HG03280 (cell line): ENCODE data around the gene ZNF438.
"Not testable (repeated sequence)": the region's sequence is repeated elsewhere in the genome, so short reads cannot be mapped to it uniquely, and the experiment has no call there.

Experiments
- ATAC-seq: cut with Tn5 transposase; IDR thresholded peaks from one replicate; pipeline ENCODE4 v1.9.1; 2021; ENCODE audit warnings: mild to moderate bottlenecking, moderate library complexity; ENCODE audit not compliant: unreplicated experiment

The ZNF438 gene

DNA sequence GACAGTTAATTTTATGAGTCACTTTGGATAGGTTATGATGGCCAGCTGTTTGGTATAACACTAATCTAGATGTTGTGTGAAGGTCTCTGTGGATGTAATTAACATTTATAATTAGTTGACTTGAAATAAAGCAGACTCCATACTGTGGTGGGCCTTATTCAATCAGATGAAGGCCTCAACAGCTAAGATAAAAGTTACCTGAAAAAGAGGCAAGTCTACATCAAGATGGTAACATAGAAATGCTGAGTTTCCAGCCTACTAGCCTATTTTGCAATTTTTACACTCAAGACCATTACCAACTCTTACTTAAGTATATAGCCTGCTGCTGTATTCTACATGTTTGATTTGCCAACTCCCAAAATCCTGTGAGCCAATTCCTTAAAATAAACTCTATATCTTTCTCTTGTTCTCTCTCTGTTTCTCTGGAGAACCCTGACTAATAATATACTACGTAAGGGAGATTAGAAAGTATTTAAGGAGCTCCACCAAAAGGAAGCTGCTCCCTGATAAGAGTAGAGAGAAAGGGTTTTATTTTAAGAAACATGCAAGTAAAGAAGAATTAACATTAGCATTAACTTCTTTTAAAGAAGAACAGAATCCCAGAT lies 42.7 kb downstream of the ZNF438 start:
- ATAC-seq: no peak

GRCh38 chr10:30987463-30987862 lies 44.2 kb downstream of the ZNF438 start:
- ATAC-seq: no peak

DNA sequence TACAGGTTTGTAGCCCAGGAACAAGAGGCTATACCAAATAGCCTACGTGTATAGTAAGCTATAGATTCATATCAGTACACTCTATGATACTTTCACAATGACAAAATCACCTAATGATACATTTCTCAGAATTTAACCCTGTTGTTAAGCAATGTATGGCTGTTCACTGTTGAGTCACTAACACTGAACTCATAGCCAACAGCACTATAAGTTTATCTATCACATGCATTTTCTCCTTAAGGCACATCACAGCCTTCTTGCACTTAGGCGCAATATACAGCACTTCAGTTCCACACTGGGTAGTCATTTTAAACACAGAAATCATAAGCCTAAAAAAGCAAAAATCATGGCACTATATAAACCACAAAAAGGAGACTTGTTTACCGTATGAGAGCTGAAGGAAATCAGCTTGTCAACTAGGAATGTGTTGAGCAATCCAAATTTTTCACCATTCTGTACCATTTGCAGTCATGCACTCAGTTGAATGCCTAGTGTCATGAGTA lies 45.6 kb downstream of the ZNF438 start:
- no peak for ATAC-seq

DNA sequence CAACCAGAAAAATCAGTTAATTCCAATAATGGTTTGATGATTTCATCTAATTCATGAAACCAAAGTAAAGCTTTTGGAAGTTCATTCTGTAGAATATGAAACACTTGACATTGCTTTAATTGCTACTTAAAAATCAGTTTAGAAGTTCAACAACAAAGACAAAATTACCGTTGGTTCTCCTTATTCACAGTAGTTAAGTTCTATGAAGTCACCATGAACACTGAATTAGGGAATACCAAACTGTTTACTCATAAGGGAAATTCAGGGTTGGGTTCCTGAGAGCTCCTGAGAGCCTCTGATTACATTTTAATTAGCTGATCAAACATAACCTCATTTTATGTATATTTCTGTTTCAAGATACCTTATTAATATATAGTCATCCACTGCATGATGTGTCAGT lies 46.2 kb downstream of the ZNF438 start:
- no peak for ATAC-seq

GRCh38 chr10:30984563-30985328 lies 46.9 kb downstream of the ZNF438 start:
- no peak for ATAC-seq

- not testable (repeated sequence) for ATAC-seq
These were observed 48.5 kb downstream of the ZNF438 start for GRCh38 chr10:30983209-30983608.

- ATAC-seq: no peak
These were observed 50.6 kb downstream of the ZNF438 start for GRCh38 chr10:30980951-30981616.

- no peak for ATAC-seq
These were observed 51.7 kb downstream of the ZNF438 start for GRCh38 chr10:30979956-30980355.

GRCh38 chr10:30978843-30979242 lies 52.8 kb downstream of the ZNF438 start:
- no peak for ATAC-seq

GRCh38 chr10:30977385-30977784 lies 54.3 kb downstream of the ZNF438 start:
- no peak for ATAC-seq

DNA sequence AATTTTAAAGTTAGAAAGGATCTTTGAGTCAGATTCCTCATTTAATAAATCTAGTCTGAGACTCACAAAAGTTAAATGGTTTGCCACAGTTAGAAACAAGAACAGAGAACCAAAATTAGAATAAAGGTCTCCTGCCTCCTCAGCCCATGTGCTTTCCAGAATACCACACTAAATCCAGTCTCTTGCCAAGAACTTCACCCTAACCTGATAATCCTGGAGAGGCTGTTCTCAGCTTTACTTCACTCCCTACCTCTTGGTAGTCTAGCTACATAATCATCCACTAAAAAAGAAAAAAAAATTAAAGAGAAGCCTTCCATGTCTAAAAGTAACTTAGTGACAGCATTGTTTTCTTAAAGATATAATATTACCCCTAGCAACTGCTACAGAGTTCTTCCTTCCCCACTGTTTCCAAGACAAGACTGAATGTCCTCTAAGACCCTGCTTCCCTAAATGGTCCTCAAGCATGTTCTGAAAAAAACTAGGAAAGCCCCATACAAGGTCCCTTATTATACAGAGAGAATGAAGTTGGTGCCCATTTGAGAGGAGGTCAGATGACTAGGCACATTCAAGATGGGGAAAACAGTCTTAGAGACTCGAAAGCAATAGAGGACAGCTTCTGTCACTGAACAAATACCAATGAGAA lies 56.8 kb downstream of the ZNF438 start:
- ATAC-seq: no peak

- no peak for ATAC-seq
These were observed 57.3 kb downstream of the ZNF438 start for GRCh38 chr10:30974355-30974754.

DNA sequence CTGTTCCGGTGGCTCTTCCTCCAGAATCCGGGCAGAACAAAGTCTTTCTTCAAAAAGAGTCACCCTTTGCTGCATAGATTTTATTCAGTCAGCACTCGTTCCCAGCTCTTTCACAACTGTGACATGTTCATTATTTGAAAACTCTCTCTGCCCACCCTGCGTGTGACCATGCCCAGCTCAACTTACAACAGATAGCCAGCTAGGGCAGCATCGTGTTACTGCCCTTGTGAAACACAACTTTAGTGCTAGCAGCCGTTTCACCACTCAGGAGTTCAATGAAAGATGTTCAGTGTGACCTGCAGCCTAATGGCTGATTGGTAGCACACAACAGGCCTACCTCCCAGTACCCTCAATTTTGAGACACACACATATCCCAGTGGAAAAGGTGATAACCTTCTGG lies 57.9 kb downstream of the ZNF438 start:
- no peak for ATAC-seq

DNA sequence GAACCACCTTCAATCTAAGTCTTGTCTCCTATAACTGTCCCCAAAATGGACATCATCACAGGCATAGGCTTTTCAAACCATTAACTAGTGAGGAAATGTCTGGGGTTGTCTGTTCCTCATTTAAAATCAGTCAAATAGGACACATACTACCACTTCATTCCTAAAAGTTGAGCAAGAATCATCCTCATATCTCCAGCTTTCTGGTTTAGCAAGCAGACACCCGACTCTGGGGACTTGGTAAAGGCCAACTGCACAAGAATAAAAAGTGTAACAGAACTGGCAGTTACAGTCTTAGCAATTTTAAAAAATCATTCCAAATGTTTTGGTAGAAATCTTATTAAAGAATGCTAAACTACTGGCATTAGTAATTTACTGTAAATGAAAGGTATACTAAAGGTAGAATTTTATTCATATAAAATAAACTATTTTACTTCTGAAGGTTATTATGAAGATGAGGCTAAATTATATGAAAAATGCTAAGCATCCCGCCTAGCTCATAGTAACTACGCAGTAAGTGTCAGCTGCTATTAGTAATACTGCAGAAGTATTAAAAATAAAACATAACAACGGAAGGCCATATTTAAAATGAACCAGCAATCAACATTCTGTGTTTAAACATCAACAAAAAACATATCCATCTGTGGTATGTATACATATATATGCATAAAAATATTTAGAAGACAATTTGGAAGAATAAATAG lies 60.8 kb downstream of the ZNF438 start:
- ATAC-seq: no peak

GRCh38 chr10:30968711-30969110 lies 63.0 kb downstream of the ZNF438 start:
- ATAC-seq: no peak

GRCh38 chr10:30967650-30968410 lies 63.8 kb downstream of the ZNF438 start:
- ATAC-seq: no peak

GRCh38 chr10:30963992-30964930 lies 67.4 kb downstream of the ZNF438 start:
- ATAC-seq: no peak

GRCh38 chr10:30962522-30962921 lies 69.1 kb downstream of the ZNF438 start:
- ATAC-seq: no peak

GRCh38 chr10:30959836-30960210 lies 71.8 kb downstream of the ZNF438 start:
- ATAC-seq: peak; percentile 16
